ENCODE results near the gene OSBPL2. TPM values are rescaled to one million over a fixed set of nuclear protein-coding genes. Genes with fewer than 3 reads are reported as not detected.

OSBPL2 gene
- polyA plus RNA-seq, 4 donors: 30.2 to 38.4 (median 34.5) TPM

- no peak for DNase-seq (ENCODE audit: low read depth in 4 of 4, low spot score in 3 of 4)
Measured at GRCh38 chr20:62319346-62319909, 81.1 kb downstream of the OSBPL2 start.

GRCh38 chr20:62320581-62321354, 82.4 kb downstream of the OSBPL2 start:
- DNase-seq (ENCODE audit: low read depth in 4 of 4, low spot score in 3 of 4): no peak

DNA sequence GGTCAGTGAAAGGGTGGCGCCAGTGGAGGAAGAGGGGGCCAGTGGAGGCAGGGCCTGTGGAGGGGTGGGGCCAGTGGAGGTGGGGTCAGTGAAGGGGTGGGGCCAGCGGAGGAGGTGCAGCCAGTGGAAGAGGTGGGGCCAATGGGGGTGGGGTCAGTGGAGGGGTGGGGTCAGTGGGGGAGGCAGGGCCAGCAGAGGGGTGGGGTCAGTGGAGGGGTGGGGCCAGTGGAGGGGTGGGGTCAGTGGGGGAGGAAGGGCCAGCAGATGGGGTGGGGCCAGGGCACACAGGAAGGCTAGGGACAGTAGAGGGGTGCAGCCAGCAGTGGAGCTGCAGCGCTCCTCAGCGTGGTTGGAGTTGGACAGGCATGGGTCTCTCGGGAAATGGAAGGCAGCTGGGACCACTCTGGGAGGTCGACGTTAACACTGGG, 83.2 kb downstream of the OSBPL2 start:
- no peak for DNase-seq (ENCODE audit: low read depth in 4 of 4, low spot score in 3 of 4)

DNA sequence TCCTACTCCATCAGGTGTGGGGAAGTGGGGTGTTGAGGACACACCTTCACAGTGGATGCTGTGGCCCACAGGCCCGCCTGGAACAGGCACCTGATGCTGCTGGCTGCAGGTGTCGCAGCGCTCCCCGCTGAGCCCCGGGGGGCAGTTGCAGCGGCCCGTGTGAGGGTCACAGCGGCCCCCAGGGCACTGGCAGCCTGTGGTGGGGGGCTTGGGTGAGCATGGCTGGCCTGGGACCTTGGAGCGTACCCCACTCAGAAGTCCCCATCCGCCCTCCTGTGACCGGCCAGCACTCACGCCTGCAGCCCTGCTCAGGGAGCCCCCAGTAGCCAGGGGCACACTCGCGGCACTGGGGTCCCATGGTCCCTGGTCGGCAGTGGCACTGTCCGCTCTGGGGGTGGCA, 83.7 kb downstream of the OSBPL2 start:
- no peak for DNase-seq (ENCODE audit: low read depth in 4 of 4, low spot score in 3 of 4)

GRCh38 chr20:62322492-62323041, 84.2 kb downstream of the OSBPL2 start:
- DNase-seq (ENCODE audit: low read depth in 4 of 4, low spot score in 3 of 4): no peak

DNA sequence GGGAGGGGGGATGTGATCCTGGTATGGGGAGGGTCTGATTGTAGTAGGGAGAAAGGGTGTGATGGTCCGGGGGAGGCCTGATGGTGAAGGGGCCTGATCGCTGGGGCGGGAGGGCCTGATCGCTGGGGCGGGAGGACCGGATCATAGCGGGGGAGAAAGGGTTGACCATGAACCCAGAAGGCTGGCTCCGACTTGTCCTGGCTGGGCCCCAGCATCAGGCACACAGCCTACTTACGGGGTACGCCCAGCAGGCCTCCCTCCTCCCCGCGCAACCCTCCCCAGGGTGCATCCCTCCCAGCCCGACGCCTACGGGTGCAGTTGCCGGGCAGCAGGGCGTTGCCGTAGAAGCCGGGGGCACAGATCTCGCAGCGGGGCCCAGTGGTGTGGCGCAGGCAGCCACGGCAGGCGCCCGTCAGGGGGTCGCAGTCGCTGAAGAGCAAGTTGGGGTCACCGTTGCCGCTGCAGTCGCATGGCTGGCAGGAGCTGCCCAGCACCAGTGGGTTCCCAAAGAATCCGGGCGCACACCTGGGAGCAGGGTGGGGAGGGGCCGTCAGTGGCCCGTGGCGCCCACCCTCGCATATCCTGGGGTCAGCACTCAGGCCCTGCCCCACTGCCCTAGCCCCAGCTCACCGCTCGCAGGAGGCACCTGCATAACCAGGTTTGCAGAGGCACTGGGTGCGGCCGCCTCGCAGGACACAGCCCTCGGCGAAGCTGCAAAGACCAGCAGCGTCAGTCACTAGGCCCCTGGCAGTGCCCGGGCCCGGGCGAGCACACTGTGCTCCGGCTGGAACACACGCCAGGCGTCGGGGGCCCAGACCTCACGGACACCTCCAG, 85.0 kb downstream of the OSBPL2 start:
- DNase-seq (ENCODE audit: low read depth in 4 of 4, low spot score in 3 of 4): no peak

DNA sequence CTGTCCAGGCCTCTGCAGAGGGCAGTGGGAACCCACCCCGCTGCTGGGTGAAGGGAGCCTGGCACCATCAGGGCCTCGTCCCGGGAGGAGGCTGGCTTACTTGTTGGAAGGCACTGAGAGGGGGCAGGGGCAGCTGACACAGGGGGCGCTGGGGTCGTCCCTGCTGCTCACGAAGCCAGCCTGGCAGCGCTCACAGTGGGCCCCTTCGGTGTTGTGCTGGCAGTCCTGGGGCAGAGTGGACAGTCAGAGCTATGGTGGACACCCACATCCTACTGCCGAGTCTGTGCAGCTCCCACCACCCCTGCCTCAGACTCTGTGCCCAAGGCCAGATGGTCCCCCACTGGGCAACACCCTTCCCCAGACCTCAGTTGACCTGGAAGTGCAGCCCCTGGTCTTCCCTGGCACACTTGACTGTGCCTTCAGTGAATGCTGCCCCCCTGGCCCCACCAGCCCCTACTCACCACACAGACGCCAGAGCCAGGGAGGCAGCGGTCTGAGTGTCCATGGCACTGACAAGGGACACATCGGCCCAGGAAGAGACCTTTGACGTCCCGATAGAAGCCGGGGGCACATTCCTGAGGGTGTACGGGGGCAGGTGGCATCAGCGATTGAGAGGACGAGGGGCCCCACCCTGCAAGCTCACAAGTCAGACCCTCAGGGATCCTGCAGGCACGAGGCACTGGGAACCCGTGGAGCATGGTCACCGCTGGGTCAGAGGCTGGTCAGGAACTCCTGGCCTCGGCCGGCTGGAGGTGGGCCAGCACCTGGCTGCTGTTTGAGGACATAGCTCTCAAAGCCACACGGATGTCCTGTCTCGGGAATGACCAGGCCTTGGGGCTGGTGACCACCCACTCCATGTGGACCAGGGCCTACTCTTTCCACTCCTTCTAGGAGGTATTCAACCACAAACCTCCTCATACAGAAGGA, 85.9 kb downstream of the OSBPL2 start:
- DNase-seq (ENCODE audit: low read depth in 4 of 4, low spot score in 3 of 4): no peak

DNA sequence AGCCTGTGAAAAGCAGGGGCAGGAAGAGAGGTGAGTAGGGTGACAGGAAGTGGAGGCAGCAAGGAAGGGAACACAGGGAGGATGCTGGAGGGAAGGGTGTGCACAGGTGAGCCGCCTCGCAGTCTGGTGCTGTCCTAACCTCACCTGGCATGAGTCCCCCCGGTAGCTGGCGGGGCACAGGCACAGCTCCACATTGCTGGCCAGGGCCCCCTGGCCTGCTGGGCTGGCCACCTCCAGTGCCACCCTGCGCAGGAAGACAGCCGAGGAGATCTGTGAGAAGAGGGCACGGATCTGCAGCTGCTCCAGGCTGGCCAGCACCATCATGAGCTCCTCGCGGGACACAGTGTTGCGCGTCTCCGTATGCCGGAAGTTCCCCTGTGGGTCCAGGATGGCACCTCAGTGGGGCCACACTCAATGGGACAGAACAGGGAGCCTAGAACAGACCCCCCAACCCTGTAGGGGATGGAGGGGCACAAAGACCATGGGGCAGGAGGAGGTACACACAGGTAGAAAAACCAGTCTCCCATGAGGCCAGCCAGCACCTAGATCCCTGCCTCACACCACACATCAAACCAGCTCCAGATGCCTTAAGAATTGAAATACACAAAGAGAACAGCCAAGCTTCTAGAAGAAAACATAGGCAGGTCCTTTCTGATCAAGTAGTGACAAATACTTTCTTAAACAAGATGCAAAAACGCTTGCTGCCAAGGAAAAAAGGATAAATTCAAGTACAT, 87.0 kb downstream of the OSBPL2 start:
- DNase-seq (ENCODE audit: low read depth in 4 of 4, low spot score in 3 of 4): no peak

DNA sequence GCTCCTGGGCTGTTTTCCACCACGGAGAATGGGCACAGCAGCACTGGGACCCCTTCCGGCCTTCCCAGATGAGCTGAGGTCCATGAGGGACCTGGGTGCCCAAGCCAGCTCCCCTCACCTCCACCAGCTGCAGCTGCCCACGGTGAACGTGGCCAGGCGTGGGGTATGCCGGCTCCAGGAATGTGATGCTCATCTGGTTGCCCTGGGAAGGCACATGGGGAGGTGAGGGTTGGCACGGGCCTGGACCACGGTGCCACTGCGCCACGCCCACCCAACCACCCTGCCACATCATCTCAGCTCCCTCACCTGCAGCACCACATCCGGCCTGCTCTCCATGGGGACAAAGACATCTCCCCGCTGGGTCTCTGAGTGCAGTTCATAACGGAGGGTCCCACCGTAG, 88.2 kb downstream of the OSBPL2 start:
- no peak for DNase-seq (ENCODE audit: low read depth in 4 of 4, low spot score in 3 of 4)

DNA sequence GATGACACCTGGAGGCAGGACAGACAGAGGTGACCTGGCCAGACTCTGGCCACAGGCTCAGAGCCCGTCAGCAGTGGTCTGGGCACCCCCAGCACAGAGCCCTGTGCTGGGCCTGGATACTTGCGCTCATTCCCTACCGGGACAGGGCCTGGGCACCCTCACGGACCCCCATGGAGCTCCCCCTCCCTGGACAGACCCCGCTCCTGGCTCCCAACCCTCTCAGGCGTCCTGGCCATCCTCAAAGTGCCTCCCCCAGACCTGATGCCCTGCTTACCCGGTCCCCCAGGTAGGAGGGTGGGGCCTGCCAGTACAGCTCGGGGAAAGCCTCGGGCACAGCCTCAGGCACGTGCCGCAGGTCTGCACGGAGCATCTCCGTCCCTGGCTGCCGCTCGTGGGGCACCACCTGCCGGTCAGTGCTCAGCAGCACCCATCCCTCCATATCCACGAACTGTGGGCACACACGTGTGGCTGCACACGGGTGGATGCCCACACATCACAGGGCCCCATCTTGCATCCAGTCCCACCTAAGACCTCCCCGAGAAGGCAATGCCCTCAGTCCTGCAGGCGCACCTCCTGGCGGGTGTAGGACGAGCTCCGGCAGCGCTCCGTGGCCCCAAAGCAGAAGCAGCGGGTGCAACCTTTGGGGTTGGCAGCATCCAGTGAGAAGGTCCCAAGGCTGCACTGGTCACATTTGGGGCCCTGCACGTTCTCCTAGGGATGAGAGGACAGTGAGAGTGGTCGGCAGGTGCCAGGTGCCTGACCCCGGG, 88.8 kb downstream of the OSBPL2 start:
- DNase-seq (ENCODE audit: low read depth in 4 of 4, low spot score in 3 of 4): no peak

DNA sequence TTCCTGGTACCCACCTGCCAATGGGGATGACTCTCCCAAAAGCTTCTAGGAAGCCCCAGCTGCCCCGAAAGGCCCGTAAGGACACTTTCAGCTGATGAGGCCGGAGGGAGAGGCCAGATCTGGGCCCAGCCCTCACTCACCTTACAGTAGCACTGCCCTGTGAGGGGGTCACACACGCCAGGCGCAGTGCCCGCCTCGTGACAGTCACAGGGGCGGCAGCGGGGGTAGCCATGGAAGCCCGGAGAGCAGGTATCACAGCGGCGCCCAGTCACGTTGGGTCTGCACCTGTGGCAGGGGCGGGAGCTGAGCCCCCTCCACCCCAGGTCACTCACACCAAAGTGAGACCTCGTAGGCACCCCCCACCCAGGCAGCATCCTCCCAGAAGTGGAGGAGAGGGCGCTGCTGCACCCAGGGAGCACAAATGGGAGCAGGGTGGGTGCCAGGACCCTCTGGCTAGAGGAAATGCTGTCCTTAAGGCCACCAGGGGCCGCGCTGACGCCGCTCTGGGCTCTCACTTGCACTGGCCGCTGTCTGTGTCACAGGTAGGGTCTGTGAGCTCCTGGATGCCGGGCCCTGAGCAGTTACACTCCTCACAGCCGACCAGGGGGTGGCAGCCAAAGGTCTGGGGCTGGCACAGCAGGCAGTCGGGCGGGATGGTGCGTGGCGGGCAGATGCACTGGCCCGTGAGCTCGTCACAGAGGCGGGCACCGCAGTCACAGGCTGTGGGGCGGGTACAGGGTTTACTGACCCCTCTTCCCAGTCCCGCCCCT, 89.6 kb downstream of the OSBPL2 start:
- DNase-seq (ENCODE audit: low read depth in 4 of 4, low spot score in 3 of 4): no peak

GRCh38 chr20:62328684-62329388, 90.5 kb downstream of the OSBPL2 start:
- no peak for DNase-seq (ENCODE audit: low read depth in 4 of 4, low spot score in 3 of 4)

GRCh38 chr20:62329389-62330377, 91.4 kb downstream of the OSBPL2 start:
- no peak for DNase-seq (ENCODE audit: low read depth in 4 of 4, low spot score in 3 of 4)

DNA sequence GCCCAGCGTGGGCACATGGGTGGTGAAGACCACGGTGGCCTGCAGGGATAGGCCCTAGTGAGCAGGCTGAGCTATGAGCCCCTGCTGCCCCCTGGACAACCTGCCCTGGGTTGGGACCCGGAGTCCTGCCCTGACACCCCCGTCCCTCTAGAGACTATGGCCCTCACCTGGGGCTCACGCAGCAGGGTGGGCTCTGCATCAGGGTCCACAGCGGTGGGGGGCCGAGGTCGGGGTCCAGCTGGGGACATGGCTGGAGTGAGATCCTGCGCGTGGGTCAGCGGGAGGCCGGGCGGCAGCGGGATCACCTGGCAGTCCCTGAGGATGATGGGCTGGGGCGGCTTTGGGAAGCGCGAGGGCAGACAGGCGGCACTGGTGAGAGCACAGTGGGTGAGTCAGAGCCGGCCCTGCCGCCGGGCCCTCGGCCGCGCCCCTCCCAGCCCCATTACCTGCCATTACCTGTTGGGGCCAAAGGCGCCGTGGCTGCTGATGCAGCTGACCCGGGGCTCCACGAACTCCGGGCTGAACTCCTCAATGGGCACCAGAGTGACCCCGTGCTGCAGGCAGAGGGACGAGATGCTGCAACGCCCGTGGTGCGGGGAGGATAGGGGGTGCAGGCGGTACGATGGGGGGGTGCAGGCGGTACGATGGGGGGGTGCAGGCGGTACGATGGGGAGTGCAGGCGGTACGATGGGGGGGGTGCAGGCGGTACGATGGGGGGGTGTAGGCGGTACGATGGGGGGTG, 92.4 kb downstream of the OSBPL2 start:
- no peak for DNase-seq (ENCODE audit: low read depth in 4 of 4, low spot score in 3 of 4)

DNA sequence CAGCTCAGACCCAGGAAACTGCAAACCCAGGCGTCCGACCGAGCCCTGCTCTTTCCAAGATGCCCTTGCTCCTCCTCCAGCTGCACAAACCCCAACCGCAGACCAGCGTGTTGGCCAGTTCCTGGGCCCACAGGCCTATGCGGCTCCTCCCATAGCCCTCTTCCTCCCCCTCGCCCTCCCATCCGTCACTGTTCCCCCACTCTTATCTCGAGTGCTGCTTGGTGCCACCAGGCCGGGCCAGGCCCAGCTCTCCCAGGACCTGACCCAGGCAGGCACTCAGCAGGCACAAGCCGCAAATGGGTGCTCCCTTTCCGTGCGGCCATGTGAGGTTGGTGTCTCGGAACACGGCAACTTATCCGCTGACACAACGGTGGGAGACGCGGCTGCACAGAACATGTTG, 93.0 kb downstream of the OSBPL2 start:
- DNase-seq (ENCODE audit: low read depth in 4 of 4, low spot score in 3 of 4): no peak

DNA sequence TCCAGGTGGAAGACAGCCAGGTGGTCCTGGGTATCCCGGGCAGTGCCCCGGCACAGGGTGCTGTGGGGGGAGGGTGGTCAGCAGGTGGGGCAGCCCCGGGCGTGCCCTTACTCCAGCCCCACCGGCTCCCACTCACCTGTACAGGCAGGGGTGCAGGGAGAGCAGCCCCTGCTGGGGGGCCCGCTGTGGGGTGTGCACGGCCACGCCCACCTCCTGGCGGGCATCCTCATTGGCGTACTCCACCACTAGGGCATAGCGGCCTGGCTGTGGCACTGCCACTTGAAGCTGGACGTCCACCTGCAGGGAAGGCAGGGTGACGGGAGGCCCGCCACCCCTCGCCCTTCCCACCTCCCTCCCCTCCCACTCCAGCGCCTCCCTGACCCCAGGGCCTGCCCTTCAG, 94.1 kb downstream of the OSBPL2 start:
- no peak for DNase-seq (ENCODE audit: low read depth in 4 of 4, low spot score in 3 of 4)

Data from right renal pelvis (tissue), 4 donors.